GM12864 (cell line): ENCODE results near the gene ZSCAN18.

ENCODE experiments used
- DNase-seq: peaks from one replicate; pipeline ENCODE4 v3.0.0-alpha.2; 2011; ENCODE audit warnings: low read depth
- H3K4me3 ChIP-seq: 2 replicates; pipeline ENCODE4 v1.5.1; 2011; ENCODE audit warnings: mild to moderate bottlenecking, low read depth, low read length, control low read depth
- TF ChIP-seq, protein P1 (sequence below): IDR thresholded peaks from 2 replicates; pipeline ENCODE4 v1.5.1; 2011; ENCODE audit warnings: low read depth, mild to moderate bottlenecking, moderate library complexity, low read length, control low read depth, inconsistent platforms; ENCODE audit errors: missing control alignments

ZSCAN18 gene

DNA sequence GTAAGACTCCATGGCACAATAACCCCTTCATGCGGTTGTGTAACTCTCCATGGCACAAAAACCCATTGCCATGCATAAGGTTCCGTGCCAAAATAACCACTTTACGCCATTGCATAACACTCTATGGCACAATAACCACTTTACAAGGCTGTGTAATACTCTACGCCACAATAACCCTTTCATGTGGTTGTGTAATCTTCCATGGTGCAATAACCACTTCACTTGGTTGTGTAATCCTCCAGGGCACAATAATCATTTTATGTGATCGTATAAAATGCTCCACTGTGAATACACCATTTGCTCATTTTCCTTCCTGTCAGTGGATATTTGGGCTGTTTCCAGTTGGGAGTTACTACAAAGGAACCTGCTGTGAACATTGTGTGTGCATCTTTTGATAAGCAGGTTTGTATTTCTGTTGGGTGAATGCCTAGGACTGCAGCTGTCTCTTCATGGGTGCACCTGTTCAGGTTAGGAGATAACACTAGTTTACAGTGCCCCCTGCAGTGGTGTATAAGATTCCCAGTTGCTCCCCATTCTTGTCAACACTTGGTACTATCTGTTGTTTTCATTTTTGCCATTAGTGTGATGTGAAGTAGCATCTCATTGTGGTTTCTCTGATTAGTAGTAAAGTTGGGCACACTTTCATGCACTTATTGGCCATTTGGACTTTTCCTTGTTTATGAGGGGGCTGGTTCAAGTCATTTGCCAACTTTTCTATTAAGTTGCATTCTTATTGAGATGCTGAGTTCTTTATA, 21.1 kb upstream of the ZSCAN18 start:
- no peak for DNase-seq
- H3K4me3 ChIP-seq = no peak overlapping the region
- TF ChIP-seq, protein P1, sequence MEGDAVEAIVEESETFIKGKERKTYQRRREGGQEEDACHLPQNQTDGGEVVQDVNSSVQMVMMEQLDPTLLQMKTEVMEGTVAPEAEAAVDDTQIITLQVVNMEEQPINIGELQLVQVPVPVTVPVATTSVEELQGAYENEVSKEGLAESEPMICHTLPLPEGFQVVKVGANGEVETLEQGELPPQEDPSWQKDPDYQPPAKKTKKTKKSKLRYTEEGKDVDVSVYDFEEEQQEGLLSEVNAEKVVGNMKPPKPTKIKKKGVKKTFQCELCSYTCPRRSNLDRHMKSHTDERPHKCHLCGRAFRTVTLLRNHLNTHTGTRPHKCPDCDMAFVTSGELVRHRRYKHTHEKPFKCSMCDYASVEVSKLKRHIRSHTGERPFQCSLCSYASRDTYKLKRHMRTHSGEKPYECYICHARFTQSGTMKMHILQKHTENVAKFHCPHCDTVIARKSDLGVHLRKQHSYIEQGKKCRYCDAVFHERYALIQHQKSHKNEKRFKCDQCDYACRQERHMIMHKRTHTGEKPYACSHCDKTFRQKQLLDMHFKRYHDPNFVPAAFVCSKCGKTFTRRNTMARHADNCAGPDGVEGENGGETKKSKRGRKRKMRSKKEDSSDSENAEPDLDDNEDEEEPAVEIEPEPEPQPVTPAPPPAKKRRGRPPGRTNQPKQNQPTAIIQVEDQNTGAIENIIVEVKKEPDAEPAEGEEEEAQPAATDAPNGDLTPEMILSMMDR = no peak

DNA sequence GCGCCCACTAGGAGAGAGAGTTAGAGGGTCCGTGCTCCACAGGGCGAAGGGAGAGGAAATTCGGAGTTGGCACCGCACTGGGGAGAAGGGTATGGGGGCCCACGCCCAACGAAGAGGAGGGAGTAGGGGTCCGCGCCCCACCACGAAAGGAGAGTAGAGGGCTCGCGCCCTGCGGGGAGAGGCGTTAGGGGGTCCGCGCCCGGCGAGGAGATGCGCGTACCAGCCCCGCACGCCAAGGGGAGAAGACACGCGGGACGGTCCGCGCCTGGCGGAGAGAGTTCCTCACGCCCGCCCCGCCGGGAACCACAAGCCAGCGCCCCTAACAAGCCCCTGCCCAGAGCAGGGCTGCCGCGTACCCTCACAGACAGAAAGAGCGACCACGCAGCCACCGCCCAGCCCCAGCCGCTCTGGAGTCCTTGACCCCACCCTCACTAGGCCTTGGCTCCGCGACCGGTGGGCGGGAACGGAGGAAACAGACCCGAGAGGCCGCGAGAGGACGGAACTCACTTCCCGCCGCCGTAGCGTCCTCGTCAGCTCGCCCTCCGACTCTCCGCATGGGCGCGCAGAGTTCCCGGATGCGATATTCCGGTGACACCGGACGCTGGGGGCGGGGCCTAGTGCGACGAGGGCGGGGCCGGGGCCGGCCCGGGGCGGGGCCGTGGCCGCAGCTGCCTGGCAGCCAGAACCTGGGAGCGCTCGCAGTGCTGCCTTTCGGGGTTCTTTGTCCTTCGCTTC, 20.0 kb upstream of the ZSCAN18 start:
- no peak for DNase-seq
- TF ChIP-seq, protein P1 = no peak
- no peak overlapping the region for H3K4me3 ChIP-seq

DNA sequence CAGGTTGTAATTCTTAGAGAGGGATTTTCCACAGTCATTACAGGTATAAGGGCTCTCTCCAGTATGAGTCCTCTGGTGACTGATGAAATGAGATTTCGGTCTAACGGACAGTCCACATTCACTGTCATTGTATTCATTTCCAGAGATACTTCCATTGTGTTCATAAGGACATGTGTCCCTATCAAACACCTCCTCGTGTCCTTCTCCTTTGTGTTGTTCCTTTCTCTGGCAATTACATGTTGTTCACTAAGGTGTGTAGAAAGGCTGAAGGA, 10.5 kb upstream of the ZSCAN18 start:
- TF ChIP-seq, protein P1 = no peak
- no peak for DNase-seq
- H3K4me3 ChIP-seq = no peak overlapping the region

DNA sequence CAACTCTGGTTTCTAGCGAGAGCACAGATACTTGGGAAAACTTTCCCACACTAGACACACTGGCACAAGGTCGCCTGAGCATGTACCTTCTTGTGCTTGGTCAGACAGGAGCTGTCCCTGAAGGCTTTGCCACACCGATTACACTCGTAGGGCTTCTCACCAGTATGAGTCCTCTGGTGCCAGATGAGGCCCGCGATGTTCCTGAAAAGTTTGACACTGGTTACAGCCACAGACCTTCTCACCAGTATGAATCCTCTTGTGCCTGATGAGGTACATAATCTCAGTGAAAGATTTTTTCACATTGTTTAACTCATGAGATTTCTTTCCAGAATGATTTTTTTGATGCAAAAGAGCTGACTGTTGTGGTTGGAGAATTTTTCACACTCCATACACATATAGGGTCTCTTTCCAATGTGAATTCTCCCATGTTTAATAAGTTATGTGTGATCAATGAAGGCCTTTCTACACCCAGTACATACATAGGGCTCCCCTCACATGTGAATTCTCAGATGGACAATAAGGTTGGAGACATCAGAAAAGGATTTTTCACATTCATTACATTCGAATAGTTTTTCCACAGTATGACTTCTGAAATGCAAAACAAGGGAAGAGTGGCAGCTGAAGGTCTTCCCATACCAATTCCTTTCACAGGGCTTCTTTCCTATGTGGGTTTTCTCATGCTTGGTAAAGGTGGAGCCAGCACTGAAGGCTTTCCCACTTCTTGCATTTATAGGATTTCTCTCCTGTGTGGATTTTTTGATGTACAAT, 9.9 kb upstream of the ZSCAN18 start:
- TF ChIP-seq, protein P1 = no peak

DNA sequence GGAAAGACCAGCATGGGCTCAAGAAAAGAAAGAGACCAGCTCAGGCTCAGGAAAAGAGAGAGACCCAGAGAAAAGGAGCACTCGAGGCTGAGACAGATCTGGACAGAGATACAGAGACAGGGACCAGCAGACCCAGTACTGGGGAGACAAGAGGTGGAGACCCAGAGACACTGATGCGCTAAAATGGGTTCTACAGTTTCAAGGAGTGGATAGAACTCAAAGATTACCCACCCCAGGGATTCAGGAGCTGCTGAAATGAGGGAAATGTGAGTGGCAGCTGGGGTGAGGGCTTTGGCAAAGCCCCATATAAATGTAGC, 609 bp upstream of the ZSCAN18 start:
- TF ChIP-seq, protein P1 = no peak
- peak overlapping the region; percentile 39 for H3K4me3 ChIP-seq
- no peak for DNase-seq

More for the DNA sequence above, 9.9 kb upstream of the ZSCAN18 start:
- no peak for DNase-seq
- no peak overlapping the region for H3K4me3 ChIP-seq

DNA sequence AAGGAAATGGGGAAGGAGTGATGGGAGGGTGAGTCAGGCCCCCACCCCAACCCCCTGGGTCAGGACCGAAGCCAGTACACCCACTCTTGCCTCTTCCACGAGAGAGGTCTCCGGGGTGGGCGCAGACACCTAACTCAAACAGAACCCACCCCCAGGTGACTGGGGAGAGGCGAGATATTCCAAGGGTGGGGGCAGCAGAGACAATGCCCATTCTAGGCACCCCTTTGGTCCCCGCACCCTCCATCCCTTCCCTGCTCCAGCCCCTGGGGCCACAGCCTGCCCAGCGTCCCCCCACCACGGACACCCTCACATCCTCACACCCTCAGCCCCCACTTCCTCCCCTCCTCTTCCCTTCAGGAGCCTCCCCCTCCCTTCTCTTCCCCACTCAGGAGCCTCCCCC, 682 bp downstream of the ZSCAN18 start:
- H3K4me3 ChIP-seq = no peak overlapping the region
- DNase-seq = no peak
- TF ChIP-seq, protein P1 = no peak
